SK-N-MC (cell line): ENCODE data around the gene MBD3L2B.

Experiments
- EZH2 ChIP-seq: fragments of 200-600 bp; sonication (generic); IDR thresholded peaks from one replicate; pipeline ENCODE4 v1.6.1; 2017; ENCODE audit warnings: antibody characterized with exemption
- FOXP2 ChIP-seq: optimal IDR thresholded peaks from 2 replicates; pipeline ENCODE3; 2011; ENCODE audit warnings: mild to moderate bottlenecking, moderate library complexity; ENCODE audit not compliant: insufficient read depth; ENCODE audit errors: extremely low read length, control extremely low read depth
- POLR2AphosphoS5 ChIP-seq: IDR thresholded peaks from 2 replicates; pipeline ENCODE4 v1.6.1; 2012; ENCODE audit warnings: mild to moderate bottlenecking, low read depth, low read length, borderline replicate concordance

GRCh38 chr19:6987850-6988249 lies 33.4 kb downstream of the MBD3L2B start:
- TF ChIP-seq EZH2 (no peak), POLR2AphosphoS5 (no peak), FOXP2 (no peak)
